DND-41 (cell line): Measurements from ENCODE around the gene KBTBD3.
A peak's percentile ranks its signal among the peaks of the same experiment; 100 is the strongest.

ENCODE experiments used
- ATAC-seq: fragments of 200-7000 bp; cut with Tn5 transposase; 3 replicates; pipeline ENCODE4 v1.9.1; 2021; ENCODE audit warnings: low read depth; ENCODE audit not compliant: insufficient read depth
- DNase-seq: peaks from one replicate; pipeline ENCODE4 v3.0.0-alpha.2; 2020
- H2AFZ ChIP-seq: 2 replicates; pipeline ENCODE4 v1.6.0; 2012; ENCODE audit warnings: low read depth, low read length
- H3K27ac ChIP-seq: 2 replicates; pipeline ENCODE4 v1.5.1; 2012; ENCODE audit warnings: low read length, inconsistent platforms
- H3K27me3 ChIP-seq: fragments of 200-600 bp; sonication (generic); 2 replicates; pipeline ENCODE4 v1.6.0; 2012; ENCODE audit warnings: low read length, mild to moderate bottlenecking, inconsistent platforms; ENCODE audit not compliant: insufficient read depth, poor library complexity
- H3K36me3 ChIP-seq: 2 replicates; pipeline ENCODE4 v1.5.1; 2012; ENCODE audit warnings: low read length, inconsistent platforms; ENCODE audit not compliant: insufficient read depth
- H3K4me1 ChIP-seq: 2 replicates; pipeline ENCODE4 v1.5.1; 2012; ENCODE audit warnings: mild to moderate bottlenecking, low read length; ENCODE audit not compliant: insufficient read depth
- H3K4me2 ChIP-seq: 2 replicates; pipeline ENCODE4 v1.6.0; 2012; ENCODE audit warnings: mild to moderate bottlenecking, moderate library complexity, low read length, inconsistent platforms; ENCODE audit not compliant: insufficient read depth
- H3K4me3 ChIP-seq, 2 experiments: fragments of 200-600 bp in 1 of 2; shearing (Covaris generic) in 1 of 2; 2 replicates each; pipeline ENCODE4 v1.5.1; 2012 to 2016; ENCODE audit warnings: inconsistent platforms in 2 of 2, low read length in 2 of 2, mild to moderate bottlenecking in 2 of 2, low read depth in 1 of 2, moderate library complexity in 1 of 2
- H3K79me2 ChIP-seq: 2 replicates; pipeline ENCODE4 v1.6.0; 2012; ENCODE audit warnings: low read length, inconsistent platforms; ENCODE audit not compliant: insufficient read depth
- H3K9ac ChIP-seq: 2 replicates; pipeline ENCODE4 v1.6.0; 2012; ENCODE audit warnings: low read depth, mild to moderate bottlenecking, inconsistent platforms, low read length, moderate library complexity
- H3K9me3 ChIP-seq: 2 replicates; pipeline ENCODE4 v1.5.1; 2012; ENCODE audit warnings: low read length, moderate library complexity, mild to moderate bottlenecking, inconsistent platforms; ENCODE audit not compliant: insufficient read depth, severe bottlenecking
- H4K20me1 ChIP-seq: 2 replicates; pipeline ENCODE4 v1.6.0; 2012; ENCODE audit warnings: low read length; ENCODE audit not compliant: insufficient read depth
- CTCF ChIP-seq: IDR thresholded peaks from 2 replicates; pipeline ENCODE4 v1.5.1; 2012; ENCODE audit warnings: borderline replicate concordance, low read length, moderate library complexity, mild to moderate bottlenecking; ENCODE audit not compliant: poor library complexity, severe bottlenecking; ENCODE audit errors: extremely low read depth
- EZH2 ChIP-seq: IDR thresholded peaks from 3 replicates; pipeline ENCODE4 v1.6.1; 2012; ENCODE audit warnings: borderline replicate concordance, low read depth, mild to moderate bottlenecking, moderate library complexity, low read length, inconsistent platforms; ENCODE audit not compliant: severe bottlenecking

KBTBD3 gene

GRCh38 chr11:106101819-106102218 lies 24.7 kb upstream of the KBTBD3 start:
- Histone ChIP-seq H3K9me3 (no peaks in the 10 kb centered on the region), H3K79me2 (no peaks in the 10 kb centered on the region), H3K4me3 (no peak overlapping the region), H3K9ac (no peak overlapping the region), H3K4me2 (no peak overlapping the region), H3K27me3 (no peaks in the 10 kb centered on the region), H4K20me1 (no peaks in the 10 kb centered on the region), H3K36me3 (peaks cover 22% of the 10 kb centered on the region), H3K27ac (no peak overlapping the region), H2AFZ (no peak overlapping the region), H3K4me1 (no peaks in the 10 kb centered on the region)
- no peak for TF ChIP-seq CTCF
- TF ChIP-seq EZH2: no peak
- no peak for DNase-seq
- ATAC-seq: 0 out of 3 replicates have a peak, but pooled peaks have one; percentile 24

- no peaks in the 10 kb centered on the region for H3K79me2 ChIP-seq
- no peak overlapping the region for H3K9ac ChIP-seq
- peaks cover 27% of the 10 kb centered on the region for H3K36me3 ChIP-seq
- H3K4me1 ChIP-seq: no peaks in the 10 kb centered on the region
- no peak overlapping the region for H3K4me2 ChIP-seq
- ATAC-seq (no peak), DNase-seq (no peak)
- H3K27me3 ChIP-seq: no peaks in the 10 kb centered on the region
- no peak overlapping the region for H3K4me3 ChIP-seq
- no peaks in the 10 kb centered on the region for H4K20me1 ChIP-seq
- no peak for TF ChIP-seq CTCF
- no peak for TF ChIP-seq EZH2
- no peak overlapping the region for H2AFZ ChIP-seq
- no peaks in the 10 kb centered on the region for H3K9me3 ChIP-seq
- H3K27ac ChIP-seq: no peak overlapping the region
Observed at GRCh38 chr11:106101370-106101769, 24.2 kb upstream of the KBTBD3 start.

- no peak overlapping the region for H3K27ac ChIP-seq
- 0 out of 2 replicates have a peak, but pooled peaks cover under 1% of the 10 kb centered on the region for H3K79me2 ChIP-seq
- H3K27me3 ChIP-seq: no peaks in the 10 kb centered on the region
- peaks cover 50% of the 10 kb centered on the region for H3K36me3 ChIP-seq
- ATAC-seq (no peak), DNase-seq (no peak)
- H3K4me3 ChIP-seq: no peak overlapping the region
- no peaks in the 10 kb centered on the region for H3K9me3 ChIP-seq
- H4K20me1 ChIP-seq: no peaks in the 10 kb centered on the region
- no peaks in the 10 kb centered on the region for H3K4me1 ChIP-seq
- no peak overlapping the region for H3K4me2 ChIP-seq
- H2AFZ ChIP-seq: no peak overlapping the region
- TF ChIP-seq EZH2: no peak
- no peak overlapping the region for H3K9ac ChIP-seq
Observed at GRCh38 chr11:106098893-106099553, 21.9 kb upstream of the KBTBD3 start.

- Histone ChIP-seq H3K36me3 (peaks cover 90% of the 10 kb centered on the region), H3K4me2 (no peak overlapping the region), H3K27me3 (no peaks in the 10 kb centered on the region), H3K79me2 (peaks cover 57% of the 10 kb centered on the region), H3K9ac (no peak overlapping the region), H3K4me1 (peaks cover 9% of the 10 kb centered on the region; the same call in 1 of the 2 replicates), H4K20me1 (no peaks in the 10 kb centered on the region), H3K4me3 (no peak overlapping the region), H2AFZ (no peak overlapping the region), H3K27ac (no peak overlapping the region), H3K9me3 (no peaks in the 10 kb centered on the region)
- ATAC-seq (no peak), DNase-seq (no peak)
- no peak for TF ChIP-seq EZH2
- TF ChIP-seq CTCF: no peak
Observed at GRCh38 chr11:106092446-106092845, 15.3 kb upstream of the KBTBD3 start.
